GM13977 (cell line): ENCODE data around the gene IRAK1.
"Not testable (repeated sequence)": the region's sequence is repeated elsewhere in the genome, so short reads cannot be mapped to it uniquely, and the experiment has no call there.

Experiments
- DNase-seq: peaks from one replicate; pipeline ENCODE4 v3.0.0; 2012; ENCODE audit warnings: low spot score
- CTCF ChIP-seq: IDR thresholded peaks from 2 replicates; pipeline ENCODE4 v1.5.1; 2012; ENCODE audit warnings: mild to moderate bottlenecking, control low read depth; ENCODE audit not compliant: insufficient read depth; ENCODE audit errors: extremely low read depth, missing control alignments
- in situ Hi-C: fragments of 300-500 bp; cut with MboI; formaldehyde crosslinking; loops from one replicate; pipeline ENCODE4 v1.12.0; 2022; ENCODE audit warnings: low sequenced_read_pairs, low pct_unique_long_range_greater_than_20kb, mixed read lengths, inconsistent platforms; ENCODE audit not compliant: unreplicated experiment

The IRAK1 gene

GRCh38 chrX:154000051-154000450 is 19.7 kb downstream of the IRAK1 start:
- no peak for TF ChIP-seq CTCF
- in situ Hi-C loops: no loop called here
- no peak for DNase-seq

GRCh38 chrX:153999359-154000037 is 20.2 kb downstream of the IRAK1 start:
- TF ChIP-seq CTCF: no peak

GRCh38 chrX:153995504-153995903 is 24.2 kb downstream of the IRAK1 start:
- DNase-seq: no peak
- TF ChIP-seq CTCF: no peak
- in situ Hi-C loops: no loop called here

More at GRCh38 chrX:153999359-154000037, 20.2 kb downstream of the IRAK1 start:
- no peak for DNase-seq
- in situ Hi-C loops: no loop called here

- in situ Hi-C loops, DNase-seq: not testable (repeated sequence)
Measured at GRCh38 chrX:153994398-153994797, 25.3 kb downstream of the IRAK1 start.

- in situ Hi-C loops: no loop called here
- no peak for DNase-seq
- TF ChIP-seq CTCF: no peak
Measured at GRCh38 chrX:153993978-153994377, 25.7 kb downstream of the IRAK1 start.

GRCh38 chrX:153993079-153993478 is 26.6 kb downstream of the IRAK1 start:
- in situ Hi-C loops: no loop called here
- TF ChIP-seq CTCF: no peak
- DNase-seq: no peak

- TF ChIP-seq CTCF: no peak
- no peak for DNase-seq
- in situ Hi-C loops: no loop called here
Measured at GRCh38 chrX:153992180-153992579, 27.5 kb downstream of the IRAK1 start.
